22Rv1 (cell line): Measurements from ENCODE around the gene CBX6.

ENCODE experiments used
- H3K27ac ChIP-seq: fragments of 450-650 bp; 2 replicates; pipeline ENCODE4 v1.5.1; 2017
- CTCF ChIP-seq: fragments of 450-650 bp; IDR thresholded peaks from 2 replicates; pipeline ENCODE4 v1.5.1; 2017; ENCODE audit warnings: mild to moderate bottlenecking
- ZFX ChIP-seq: fragments of 450-650 bp; IDR thresholded peaks from 2 replicates; pipeline ENCODE4 v1.6.1; 2017; ENCODE audit warnings: antibody characterized with exemption, borderline replicate concordance

CBX6 gene

DNA sequence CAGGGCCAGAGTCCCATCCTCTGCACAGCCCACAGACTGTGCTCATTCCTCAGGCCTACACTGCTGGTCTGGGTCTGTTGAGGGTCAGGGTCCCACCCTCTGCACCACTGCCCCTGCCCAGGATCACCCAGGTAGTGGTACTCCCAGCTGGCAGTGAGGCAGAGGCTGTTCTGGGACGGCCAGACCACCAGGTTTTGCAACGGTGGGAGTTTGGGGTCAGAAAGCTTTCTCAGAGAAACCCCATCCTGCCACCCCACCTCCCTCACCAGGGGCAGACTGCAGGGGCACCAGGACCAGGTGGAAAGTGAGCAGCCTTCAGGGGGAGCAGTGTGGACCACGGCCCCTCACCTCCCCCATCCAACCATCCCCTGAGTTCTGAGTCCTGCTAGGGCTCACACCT, 39.0 kb downstream of the CBX6 start:
- H3K27ac ChIP-seq = no peak overlapping the region
- TF ChIP-seq ZFX = no peak
- TF ChIP-seq CTCF = no peak

DNA sequence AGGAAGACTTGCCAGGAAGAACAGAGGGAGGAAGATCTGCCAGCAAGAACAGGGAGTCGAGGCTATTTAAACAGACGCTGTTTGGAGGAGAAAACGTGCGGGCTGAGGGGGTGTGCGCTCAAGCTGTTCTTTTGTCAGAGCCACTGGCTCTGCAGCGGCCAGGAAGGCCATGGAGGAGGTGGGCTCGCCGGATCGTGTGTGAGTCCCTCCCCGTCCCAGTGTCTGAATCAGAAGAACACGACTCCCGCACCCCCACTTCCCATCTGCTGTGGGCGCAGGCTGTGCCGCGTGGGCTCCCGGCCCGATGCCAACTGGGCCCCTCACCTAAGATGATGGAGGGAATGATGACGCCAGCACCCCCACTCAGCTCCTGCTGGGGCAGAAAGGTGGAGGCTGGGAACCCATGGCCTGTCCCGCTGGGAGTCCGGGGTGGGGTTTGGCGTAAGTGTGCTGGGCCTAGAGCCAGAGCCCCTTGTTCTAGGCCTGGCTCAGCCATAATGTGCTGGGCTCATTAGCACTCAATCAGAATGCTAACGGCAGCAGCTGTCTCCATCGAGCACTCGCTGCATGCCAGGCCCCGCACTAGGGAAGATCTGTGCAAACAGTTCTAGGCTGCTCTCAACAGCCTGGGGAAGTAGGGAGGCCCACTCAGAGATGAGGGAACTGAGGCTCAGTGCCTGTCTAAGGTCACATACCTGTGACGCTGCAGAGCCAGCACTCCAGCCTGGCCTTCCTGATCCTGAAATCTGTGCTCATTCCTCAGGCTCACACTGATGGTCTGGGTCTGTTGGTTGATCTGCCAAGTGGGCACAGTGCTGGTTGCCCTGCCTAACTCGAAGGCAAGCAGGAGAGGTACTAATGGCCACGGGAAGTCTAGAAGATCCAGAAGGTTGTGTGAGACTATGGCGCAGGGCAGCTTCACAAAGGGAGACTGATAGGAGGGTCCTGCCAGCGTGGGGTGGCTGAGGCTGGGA, 39.7 kb downstream of the CBX6 start:
- TF ChIP-seq CTCF (no peak), ZFX (no peak)
- H3K27ac ChIP-seq = no peak overlapping the region

DNA sequence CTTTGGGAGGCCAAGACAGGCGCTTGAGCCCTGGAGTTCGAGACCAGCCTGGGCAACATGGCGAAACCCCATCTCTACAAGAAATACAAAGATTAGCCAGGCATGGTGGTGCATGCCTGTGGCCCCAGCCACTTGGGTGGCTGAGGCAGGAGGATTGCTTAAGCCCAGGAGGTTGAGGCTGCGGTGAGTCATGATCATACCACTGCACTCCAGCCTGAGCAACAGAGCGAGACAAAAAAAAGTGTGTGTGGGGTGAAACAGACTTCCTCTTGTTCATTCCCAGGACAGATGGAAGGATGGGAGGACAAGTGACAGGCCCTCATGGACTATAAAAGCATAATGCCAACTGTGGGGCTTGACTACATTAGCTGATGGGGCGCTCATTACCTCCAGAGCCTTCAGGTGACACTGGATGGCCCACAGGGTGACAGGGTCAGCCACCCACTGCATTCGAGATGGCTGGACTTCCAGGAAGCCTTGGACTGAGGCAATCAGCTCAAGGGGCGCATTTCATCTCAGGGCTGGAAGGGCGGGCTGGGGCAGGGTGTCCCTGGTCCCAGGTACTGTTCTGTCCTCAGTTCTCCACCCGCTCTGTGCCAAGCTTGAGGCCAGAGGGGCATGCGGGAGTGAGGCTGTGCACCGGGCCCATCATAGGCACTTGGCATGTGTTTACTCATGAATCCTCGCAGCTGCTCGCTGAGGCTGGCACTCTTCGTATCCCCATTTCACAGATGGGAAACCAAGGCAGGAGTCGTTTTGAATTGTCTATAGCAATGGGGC, 40.7 kb downstream of the CBX6 start:
- TF ChIP-seq ZFX = no peak
- no peak for TF ChIP-seq CTCF
- H3K27ac ChIP-seq = no peak overlapping the region

DNA sequence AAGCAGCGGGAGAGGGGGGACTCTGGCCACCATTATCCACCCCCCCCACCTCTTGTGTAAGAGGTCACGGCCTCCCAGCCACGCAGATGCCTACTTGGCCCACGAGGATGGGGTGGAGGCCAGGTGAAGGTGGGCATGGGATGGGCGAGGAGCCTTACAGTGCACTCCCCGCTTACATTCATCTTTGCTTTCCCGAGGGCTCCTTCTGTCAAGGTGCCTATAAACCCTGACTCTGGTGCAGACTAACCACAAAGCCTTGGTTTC, 41.2 kb downstream of the CBX6 start:
- no peak overlapping the region for H3K27ac ChIP-seq
- TF ChIP-seq CTCF (no peak), ZFX (no peak)

- no peak overlapping the region for H3K27ac ChIP-seq
- no peak for TF ChIP-seq ZFX
- TF ChIP-seq CTCF = no peak
These were observed 41.8 kb downstream of the CBX6 start for GRCh38 chr22:38830026-38830844.

DNA sequence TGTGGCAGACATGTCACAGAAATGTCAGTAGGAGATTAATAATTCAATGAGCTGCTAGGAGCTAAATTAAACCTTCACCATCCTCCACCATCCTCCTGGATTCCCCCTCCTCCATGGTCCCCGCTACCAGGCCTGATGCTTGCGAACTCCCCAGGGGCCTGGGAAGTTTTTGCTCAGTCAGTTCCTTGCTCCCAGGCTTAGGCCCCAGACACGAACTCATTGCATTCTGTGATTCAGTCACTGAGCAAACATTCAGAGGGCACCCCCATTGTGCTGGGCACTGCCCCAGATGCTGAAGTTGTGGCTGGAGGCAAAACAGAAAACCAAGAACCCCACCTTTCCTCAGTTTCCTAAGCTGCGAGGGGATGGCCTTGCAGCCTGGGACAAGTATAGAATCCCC, 42.5 kb downstream of the CBX6 start:
- TF ChIP-seq ZFX = no peak
- no peak for TF ChIP-seq CTCF
- no peak overlapping the region for H3K27ac ChIP-seq
